Measurements from ENCODE around the gene SLC22A4.

The SLC22A4 gene

GRCh38 chr5:132388244-132389050, 94.3 kb downstream of the SLC22A4 start:
- no peak for DNase-seq (ENCODE audit: insufficient read length, low spot score)
- FAIRE-seq, result peak; percentile 40

GRCh38 chr5:132389051-132389331, 94.8 kb downstream of the SLC22A4 start:
- no peak for DNase-seq (ENCODE audit: insufficient read length, low spot score)
- no peak for FAIRE-seq

- DNase-seq (ENCODE audit: insufficient read length, low spot score) (peak; percentile 96), FAIRE-seq (peak; percentile 99)
Measured at GRCh38 chr5:132389585-132390286, 95.5 kb downstream of the SLC22A4 start.

- FAIRE-seq (peak; percentile 28), DNase-seq (ENCODE audit: insufficient read length, low spot score) (no peak)
Measured at GRCh38 chr5:132391247-132391646, 97.1 kb downstream of the SLC22A4 start.

- FAIRE-seq (no peak), DNase-seq (ENCODE audit: insufficient read length, low spot score) (no peak)
Measured at GRCh38 chr5:132391870-132392269, 97.7 kb downstream of the SLC22A4 start.

GRCh38 chr5:132392411-132392810, 98.2 kb downstream of the SLC22A4 start:
- DNase-seq (ENCODE audit: insufficient read length, low spot score) (no peak), FAIRE-seq (no peak)

GRCh38 chr5:132392978-132393825, 99.0 kb downstream of the SLC22A4 start:
- FAIRE-seq, result no peak

More at GRCh38 chr5:132392978-132393825, 99.0 kb downstream of the SLC22A4 start:
- DNase-seq (ENCODE audit: insufficient read length, low spot score), result no peak

Data from HTR-8/SVneo (cell line).